ENCODE results near the gene SAA2. TPM values are rescaled to one million over a fixed set of nuclear protein-coding genes. Genes with fewer than 3 reads are reported as not detected.
"Not testable (repeated sequence)": the region's sequence is repeated elsewhere in the genome, so short reads cannot be mapped to it uniquely, and the experiment has no call there.

SAA2 gene
- total and polyA plus RNA-seq, 5 experiments from 2014 or later: not detected

DNA sequence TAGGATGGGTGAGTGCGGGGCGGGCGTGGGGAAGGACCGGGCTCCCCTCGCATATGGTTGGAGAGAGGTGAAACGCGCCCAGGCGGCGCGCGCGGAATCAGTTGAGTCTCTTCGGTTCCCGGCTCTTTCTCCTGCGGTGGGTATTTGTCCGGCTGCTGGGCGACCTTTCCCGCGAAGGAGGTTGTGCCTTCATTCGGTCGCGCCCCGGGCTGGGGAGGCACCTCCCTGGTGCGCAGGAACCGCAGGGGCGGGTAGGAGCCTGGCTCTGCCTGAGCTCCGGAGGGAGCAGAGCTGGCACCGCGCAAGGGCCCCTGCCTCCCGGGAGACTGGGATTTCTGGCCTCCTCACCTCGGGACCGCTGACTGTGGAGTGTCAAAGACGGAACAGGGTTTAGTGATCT is 39.4 kb downstream of the SAA2 start:
- DNase-seq (no peak), ATAC-seq (no peak)
- H3K27me3 Mint-ChIP-seq: peaks cover 17 to 71% (median 44%) of the 10 kb centered on the region in 5 donors
- H3K27ac Mint-ChIP-seq: no peak overlapping the region
- no peaks in the 10 kb centered on the region for H3K36me3 Mint-ChIP-seq
- peaks cover 0 to 2% (median 0%) of the 10 kb centered on the region in 9 donors for H3K9me3 Mint-ChIP-seq
- no peak overlapping the region for H3K4me3 Mint-ChIP-seq
- no peaks in the 10 kb centered on the region for H3K4me1 Mint-ChIP-seq
- POLR2A ChIA-PET: no interaction called here

DNA sequence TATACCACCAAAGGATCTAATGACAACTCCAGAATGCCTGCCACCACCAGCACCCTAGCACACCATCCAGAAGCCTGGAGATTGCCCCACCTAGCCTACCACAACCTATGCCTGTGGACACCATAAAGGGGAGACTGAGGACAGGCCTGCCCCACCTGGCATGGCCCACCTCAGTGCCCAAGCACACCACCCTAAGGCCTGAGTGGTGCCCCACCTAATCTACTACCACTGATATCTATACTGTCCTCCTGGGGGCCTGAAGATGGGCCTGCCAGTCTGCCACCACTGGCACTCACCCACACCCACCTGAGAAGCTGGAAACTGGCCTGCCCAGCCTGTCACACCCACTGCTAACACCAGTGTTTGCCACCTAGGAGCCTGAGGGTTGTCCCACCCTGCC is 43.7 kb downstream of the SAA2 start:
- POLR2A ChIA-PET: no interaction called here
- Mint-ChIP-seq H3K27me3 (peaks cover 24 to 94% (median 51%) of the 10 kb centered on the region in 5 donors), H3K9me3 (peaks cover 0 to 10% (median 0%) of the 10 kb centered on the region in 9 donors), H3K36me3 (peaks cover 0 to 5% (median 0%) of the 10 kb centered on the region in 3 donors), H3K27ac (no peak overlapping the region), H3K4me1 (no peaks in the 10 kb centered on the region), H3K4me3 (no peak overlapping the region)
- DNase-seq (no peak), ATAC-seq (no peak)

DNA sequence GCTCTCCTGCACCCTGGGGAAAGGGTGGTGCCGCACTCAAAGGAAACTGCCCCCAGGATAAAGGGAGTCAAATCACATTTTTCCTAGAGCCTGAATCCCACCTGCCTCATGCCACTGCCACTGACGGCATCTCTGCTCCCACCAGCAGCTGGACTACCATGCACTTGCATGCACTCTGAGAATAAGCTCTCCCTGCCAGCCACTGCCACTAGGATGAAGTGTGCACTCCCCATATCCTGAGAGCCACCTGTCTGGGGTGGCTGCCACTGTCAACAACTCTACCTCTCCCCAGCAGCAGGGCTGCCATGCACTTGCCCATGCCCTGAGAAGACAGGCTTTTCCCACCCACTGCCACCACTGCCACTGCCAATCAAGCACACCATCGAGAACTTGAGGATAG is 44.2 kb downstream of the SAA2 start:
- H3K9me3 Mint-ChIP-seq: peaks cover 0 to 10% (median 0%) of the 10 kb centered on the region in 9 donors
- no peak overlapping the region for H3K27ac Mint-ChIP-seq
- H3K4me1 Mint-ChIP-seq: no peaks in the 10 kb centered on the region
- no peak overlapping the region for H3K4me3 Mint-ChIP-seq
- DNase-seq (no peak), ATAC-seq (no peak)
- H3K36me3 Mint-ChIP-seq: peaks cover 0 to 5% (median 0%) of the 10 kb centered on the region in 3 donors
- POLR2A ChIA-PET: no interaction called here
- H3K27me3 Mint-ChIP-seq: peaks cover 24 to 91% (median 50%) of the 10 kb centered on the region in 5 donors

DNA sequence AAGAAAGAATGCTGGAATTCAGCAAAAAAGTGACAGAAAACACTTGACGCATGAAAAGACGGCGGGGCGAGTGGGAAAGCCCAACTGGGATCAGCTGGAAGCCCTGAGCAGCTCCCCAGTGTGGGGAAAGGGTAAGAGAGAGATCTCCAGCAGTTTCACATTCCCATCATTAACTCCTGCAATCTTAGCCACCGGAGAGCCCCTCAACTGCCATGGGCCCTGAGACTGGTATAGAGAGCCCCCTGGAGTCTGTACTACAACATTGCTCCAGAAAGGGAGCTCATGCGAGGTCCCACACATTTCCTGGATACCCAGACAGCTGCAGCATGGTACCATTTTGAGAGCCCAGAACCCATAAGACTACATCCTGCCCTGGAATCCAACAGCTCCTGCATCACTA is 44.7 kb downstream of the SAA2 start:
- peaks cover 24 to 86% (median 49%) of the 10 kb centered on the region in 5 donors for H3K27me3 Mint-ChIP-seq
- ATAC-seq (no peak), DNase-seq (no peak)
- H3K27ac Mint-ChIP-seq: no peak overlapping the region
- no peak overlapping the region for H3K4me3 Mint-ChIP-seq
- peaks cover 0 to 5% (median 0%) of the 10 kb centered on the region in 3 donors for H3K36me3 Mint-ChIP-seq
- peaks cover 0 to 10% (median 0%) of the 10 kb centered on the region in 9 donors for H3K9me3 Mint-ChIP-seq
- H3K4me1 Mint-ChIP-seq: no peaks in the 10 kb centered on the region
- POLR2A ChIA-PET: no interaction called here

DNA sequence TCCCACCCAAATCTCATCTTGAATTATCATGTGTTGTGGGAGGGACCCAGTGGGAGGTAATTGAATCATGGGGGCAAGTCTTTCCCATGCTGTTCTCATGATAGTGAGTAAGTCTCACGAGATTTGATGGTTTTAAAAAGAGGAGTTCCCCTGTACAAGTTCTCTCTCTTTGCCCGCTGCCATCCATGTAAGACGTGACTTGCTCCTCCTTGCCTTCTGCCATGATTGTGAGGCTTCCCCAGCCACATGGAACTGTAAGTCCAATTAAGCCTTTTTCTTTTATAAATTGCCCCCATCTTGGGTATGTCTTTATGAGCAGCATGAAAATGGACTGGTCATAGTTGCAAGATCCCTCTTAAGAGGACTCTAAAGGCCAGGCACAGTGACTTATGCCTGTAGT is 50.7 kb downstream of the SAA2 start:
- POLR2A ChIA-PET, ATAC-seq, H3K4me3 Mint-ChIP-seq, H3K36me3 Mint-ChIP-seq, H3K27ac Mint-ChIP-seq, H3K4me1 Mint-ChIP-seq, DNase-seq: not testable (repeated sequence)
- peaks cover 4 to 32% (median 23%) of the 10 kb centered on the region in 5 donors for H3K27me3 Mint-ChIP-seq
- H3K9me3 Mint-ChIP-seq: peaks cover 0 to 10% (median 0%) of the 10 kb centered on the region in 9 donors

DNA sequence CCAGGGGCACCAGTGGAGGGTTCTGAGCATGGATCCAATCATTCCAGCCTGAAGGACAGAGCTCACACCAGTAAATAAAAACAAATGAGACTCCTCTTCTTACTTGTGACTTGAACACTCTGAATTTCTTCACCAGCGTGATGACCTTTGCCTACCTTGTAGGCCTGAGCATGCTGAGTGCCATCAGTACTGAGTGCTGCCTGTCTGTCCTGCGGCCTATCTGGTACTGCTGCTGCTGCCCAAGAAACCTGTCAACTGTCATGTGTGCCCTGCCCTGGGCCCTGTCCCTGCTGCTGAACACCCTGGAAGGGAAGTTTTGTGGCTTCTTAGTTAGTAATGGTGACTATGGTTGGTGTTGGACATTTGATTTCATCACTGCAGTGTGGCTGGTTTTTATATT is 51.9 kb downstream of the SAA2 start:
- Mint-ChIP-seq H3K4me3 (no peak overlapping the region), H3K27ac (no peak overlapping the region), H3K36me3 (no peaks in the 10 kb centered on the region), H3K9me3 (peaks cover 0 to 3% (median 0%) of the 10 kb centered on the region in 9 donors), H3K4me1 (no peaks in the 10 kb centered on the region), H3K27me3 (peaks cover 2 to 25% (median 20%) of the 10 kb centered on the region in 5 donors)
- no peak for DNase-seq
- ATAC-seq: no peak
- POLR2A ChIA-PET: no interaction called here

Other genes with a start within 250 kb of the SAA2 start
- 10 to 100 TPM; 46.5 to 54.5 TPM for gene SERGEF, start 235.6 kb downstream of the SAA2 start, total RNA-seq
- gene SERGEF, start 235.6 kb downstream of the SAA2 start, polyA plus RNA-seq: 10 to 100 TPM; 61.8 to 70.3 (median 69.3) TPM
- under 1 TPM; 0.52 to 0.74 TPM for gene TPH1, start 202.4 kb downstream of the SAA2 start, total RNA-seq
- gene TPH1, start 202.4 kb downstream of the SAA2 start, polyA plus RNA-seq: under 1 TPM in 1 of 3 donors, not detected in 2; 0.05 TPM
- 10 to 100 TPM; 18.7 to 20.3 TPM for gene SAAL1, start 142.6 kb downstream of the SAA2 start, total RNA-seq
- gene SAAL1, start 142.6 kb downstream of the SAA2 start, polyA plus RNA-seq: 10 to 100 TPM in 2 of 3 donors, 1 to 10 TPM in 1; 8.1 to 14.4 (median 13.1) TPM
- not detected for gene MRGPRX3, start 116.1 kb downstream of the SAA2 start, total RNA-seq
- not detected for gene MRGPRX3, start 116.1 kb downstream of the SAA2 start, polyA plus RNA-seq
- not detected for gene MRGPRX4, start 75.8 kb downstream of the SAA2 start, total RNA-seq
- not detected for gene MRGPRX4, start 75.8 kb downstream of the SAA2 start, polyA plus RNA-seq
- gene SAA4, start 11.9 kb downstream of the SAA2 start, total RNA-seq: not detected
- gene SAA4, start 11.9 kb downstream of the SAA2 start, polyA plus RNA-seq: not detected
- not detected for gene SAA1, start 17.6 kb upstream of the SAA2 start, total RNA-seq
- gene SAA1, start 17.6 kb upstream of the SAA2 start, polyA plus RNA-seq: not detected
- gene HPS5, start 73.5 kb upstream of the SAA2 start, total RNA-seq: 10 to 100 TPM; 20.0 to 20.3 TPM
- 10 to 100 TPM; 11.6 to 12.2 (median 11.7) TPM for gene HPS5, start 73.5 kb upstream of the SAA2 start, polyA plus RNA-seq
- gene GTF2H1, start 73.9 kb upstream of the SAA2 start, total RNA-seq: 10 to 100 TPM; 40.8 to 48.6 TPM
- gene GTF2H1, start 73.9 kb upstream of the SAA2 start, polyA plus RNA-seq: 10 to 100 TPM; 29.0 to 34.3 (median 29.0) TPM
- gene LDHA, start 145.9 kb upstream of the SAA2 start, total RNA-seq: 100 to 1,000 TPM in 1 of 2 experiments, 10 to 100 TPM in 1; 96.1 to 102 TPM
- 100 to 1,000 TPM; 333 to 345 (median 345) TPM for gene LDHA, start 145.9 kb upstream of the SAA2 start, polyA plus RNA-seq
- not detected for gene LDHC, start 163.7 kb upstream of the SAA2 start, total RNA-seq
- gene LDHC, start 163.7 kb upstream of the SAA2 start, polyA plus RNA-seq: 1 to 10 TPM in 1 of 3 donors, not detected in 2; 4.0 TPM
- gene LDHAL6A, start 207.2 kb upstream of the SAA2 start, total RNA-seq: under 1 TPM in 1 of 2 experiments, not detected in 1; 0.14 TPM
- gene LDHAL6A, start 207.2 kb upstream of the SAA2 start, polyA plus RNA-seq: under 1 TPM in 1 of 3 donors, not detected in 2; 0.09 TPM

All from naive thymus-derived CD8-positive, alpha-beta T cell (primary cell).